ENCODE data around the gene MAGED2.
"Not testable (repeated sequence)": the region's sequence is repeated elsewhere in the genome, so short reads cannot be mapped to it uniquely, and the experiment has no call there.

MAGED2 gene

GRCh38 chrX:54819201-54819600, 11.7 kb downstream of the MAGED2 start:
- no peak for DNase-seq

- no peak for DNase-seq
Observed at GRCh38 chrX:54820737-54821136, 13.2 kb downstream of the MAGED2 start.

GRCh38 chrX:54821310-54821709, 13.8 kb downstream of the MAGED2 start:
- DNase-seq: no peak

GRCh38 chrX:54824195-54824594, 16.6 kb downstream of the MAGED2 start:
- no peak for DNase-seq

- no peak for DNase-seq
Observed at GRCh38 chrX:54824722-54825121, 17.2 kb downstream of the MAGED2 start.

- DNase-seq: peak; percentile 19
Observed at GRCh38 chrX:54825716-54826438, 18.3 kb downstream of the MAGED2 start.

GRCh38 chrX:54826598-54826997, 19.1 kb downstream of the MAGED2 start:
- DNase-seq: no peak

- DNase-seq: no peak
Observed at GRCh38 chrX:54838583-54838982, 31.0 kb downstream of the MAGED2 start.

GRCh38 chrX:54841184-54841874, 33.8 kb downstream of the MAGED2 start:
- DNase-seq: not testable (repeated sequence)

- no peak for DNase-seq
Observed at GRCh38 chrX:54842607-54843006, 35.1 kb downstream of the MAGED2 start.

- DNase-seq: no peak
Observed at GRCh38 chrX:54843050-54843449, 35.5 kb downstream of the MAGED2 start.

GRCh38 chrX:54847700-54848099, 40.2 kb downstream of the MAGED2 start:
- DNase-seq: not testable (repeated sequence)

- DNase-seq: no peak
Observed at GRCh38 chrX:54865208-54865607, 57.7 kb downstream of the MAGED2 start.

Measured in activated naive CD4-positive, alpha-beta T cell treated with Interleukin-2 at 50 U/mL for 16 hours (primary cell).